ENCODE results near the gene STK33.

The STK33 gene

DNA sequence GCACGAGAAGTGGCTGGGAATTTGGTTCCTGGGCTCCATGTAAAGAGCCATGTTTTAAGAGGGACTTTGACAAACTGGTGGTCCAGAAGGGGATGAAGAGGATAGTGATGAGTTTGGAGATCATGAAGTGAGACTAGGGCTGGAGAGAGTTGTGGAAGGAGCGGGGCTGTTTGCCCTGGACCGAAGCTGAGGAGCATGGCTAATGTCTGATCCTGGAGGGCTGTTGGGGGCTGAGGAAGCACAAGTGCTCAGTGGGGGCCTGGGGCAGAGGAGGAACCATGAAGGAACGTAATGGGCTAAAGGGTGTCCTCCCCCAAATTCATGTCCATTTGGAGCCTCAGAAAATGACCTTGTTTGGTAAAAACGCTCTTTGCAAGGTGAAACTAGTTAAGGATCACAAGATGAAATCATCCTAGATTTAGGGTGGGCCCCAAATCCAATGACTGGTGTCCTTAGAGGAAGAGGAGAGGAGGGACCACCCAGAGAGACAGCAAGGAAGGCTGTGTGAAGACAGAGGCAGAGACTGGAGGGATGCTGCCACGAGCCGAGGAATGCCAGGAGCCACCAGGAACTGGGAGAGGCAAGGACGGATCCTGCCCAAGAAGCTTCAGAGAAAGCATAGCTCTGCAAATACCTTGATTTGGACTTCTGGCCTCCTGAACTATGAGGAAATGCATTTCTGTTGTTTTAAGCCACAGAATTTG lies 223.1 kb downstream of the STK33 start:
- no peak for DNase-seq

DNA sequence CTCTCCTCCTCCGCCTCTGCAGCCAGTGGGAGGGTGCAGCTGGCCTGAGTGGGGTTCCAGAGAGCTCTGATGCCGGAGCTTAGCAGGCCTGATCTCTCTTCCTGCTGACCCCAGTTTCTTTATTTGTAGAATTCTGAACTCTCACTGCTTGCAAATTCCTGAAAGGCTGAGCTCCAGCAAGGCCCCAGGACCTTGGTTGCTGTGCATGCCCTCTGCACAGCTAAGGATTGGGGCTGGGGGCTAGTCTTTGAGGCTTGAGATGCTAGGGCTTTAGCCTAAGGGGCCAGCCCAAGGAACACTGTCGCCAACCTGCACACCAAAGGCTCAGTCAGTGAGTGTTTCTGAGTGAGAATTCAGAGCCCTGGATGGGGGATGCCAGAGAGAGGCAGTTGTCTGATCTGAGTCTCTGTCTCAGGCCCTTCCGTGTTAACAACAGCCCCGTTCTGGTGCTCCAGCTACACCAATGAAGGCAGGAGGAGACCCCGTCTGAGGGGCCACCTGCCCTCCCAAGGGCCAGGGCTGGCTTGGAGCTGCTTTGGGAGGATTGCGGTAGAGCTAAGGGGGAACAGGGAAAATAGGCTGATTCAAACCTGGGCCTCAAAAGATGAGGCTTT lies 224.3 kb downstream of the STK33 start:
- DNase-seq: no peak

DNA sequence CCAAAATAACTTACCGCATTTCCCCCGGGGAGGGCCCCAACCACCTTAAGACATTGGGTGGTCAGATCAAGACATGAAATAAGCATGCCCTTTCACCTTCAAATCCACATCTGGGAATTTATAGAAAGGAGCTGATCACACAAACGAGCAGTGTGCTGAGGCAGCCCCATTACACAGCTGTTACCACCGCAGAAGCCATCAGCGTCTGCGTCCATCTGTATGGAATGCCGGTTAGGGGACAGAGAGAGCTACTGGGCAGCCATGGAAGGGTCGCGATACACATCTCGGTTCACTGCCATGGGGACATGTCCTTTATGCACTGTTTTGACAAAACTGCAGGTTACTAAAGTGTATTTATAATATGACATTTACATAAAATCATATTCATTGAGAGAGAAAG lies 225.3 kb downstream of the STK33 start:
- no peak for DNase-seq

DNA sequence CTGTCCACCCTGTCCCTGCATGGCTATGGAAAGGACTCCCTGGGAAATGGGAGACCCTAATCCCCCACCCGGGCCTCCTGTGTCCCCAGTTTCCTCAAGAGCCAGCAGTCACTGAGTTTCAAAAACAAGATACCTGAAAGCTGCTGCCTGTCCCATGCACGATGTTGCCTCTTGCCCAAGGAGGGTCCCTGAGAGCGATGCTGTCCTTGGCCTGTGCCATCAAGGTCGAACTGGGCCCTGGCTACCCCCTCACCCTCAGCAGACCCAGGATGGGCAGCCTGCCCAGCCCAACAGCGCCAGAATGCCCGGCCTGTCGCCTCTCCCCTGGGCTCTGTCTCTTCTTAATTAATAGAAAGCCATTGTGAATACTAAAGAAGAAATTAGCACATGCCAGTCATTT lies 225.8 kb downstream of the STK33 start:
- DNase-seq: no peak

DNA sequence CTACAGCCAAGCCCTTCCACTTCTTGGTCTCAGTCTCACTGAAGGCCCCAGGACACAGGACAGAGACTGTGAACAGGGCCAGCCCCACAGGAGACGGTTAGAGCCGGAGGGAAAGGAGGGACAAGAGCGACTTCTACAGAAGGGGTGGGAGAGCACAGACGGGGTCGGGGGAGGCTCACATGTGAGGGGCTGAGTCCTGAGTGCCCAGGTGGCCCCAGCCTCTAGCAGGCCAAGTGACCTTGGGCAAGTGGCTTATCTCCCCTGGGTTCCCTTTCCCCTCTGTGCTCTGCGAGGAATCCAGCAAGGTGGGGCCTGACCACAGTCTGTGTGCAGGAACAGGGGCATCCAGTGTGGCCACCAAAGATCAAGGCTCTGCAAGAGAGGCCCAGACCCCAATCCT lies 227.7 kb downstream of the STK33 start:
- no peak for DNase-seq

DNA sequence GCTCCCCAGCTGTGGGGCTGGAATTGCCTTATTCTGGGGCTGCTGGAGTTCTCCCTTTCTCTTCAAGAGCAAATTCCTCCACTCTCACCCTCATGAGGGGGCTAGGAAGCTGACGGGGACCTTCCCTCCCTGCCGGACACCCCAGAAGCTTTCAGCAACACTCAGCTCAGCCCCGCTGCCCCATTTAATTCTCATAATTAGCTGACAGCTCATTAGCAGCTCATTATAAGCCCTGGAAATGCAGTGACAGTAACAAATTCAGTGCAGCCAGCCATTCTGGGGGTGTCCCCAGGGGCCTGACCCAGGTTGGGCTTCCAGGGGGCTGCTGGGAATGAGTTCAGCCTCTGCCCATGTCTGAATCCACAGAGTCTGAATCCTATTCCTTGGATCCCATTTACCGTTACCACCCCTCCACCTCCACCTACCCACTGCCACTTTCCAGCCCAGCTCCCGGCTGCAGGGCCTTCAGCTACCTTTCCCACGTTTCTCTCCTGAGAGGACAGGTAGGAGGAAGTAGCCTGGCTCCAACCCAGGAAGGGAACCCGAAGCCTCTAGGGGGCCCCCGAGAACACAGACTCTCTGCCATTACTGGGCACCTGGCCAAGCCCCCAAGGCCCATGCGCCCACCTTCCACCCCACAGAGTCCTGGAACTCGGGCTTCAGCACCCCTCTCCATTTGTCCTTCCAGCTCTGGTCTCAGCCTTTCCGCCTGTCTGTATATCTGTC lies 228.6 kb downstream of the STK33 start:
- no peak for DNase-seq

DNA sequence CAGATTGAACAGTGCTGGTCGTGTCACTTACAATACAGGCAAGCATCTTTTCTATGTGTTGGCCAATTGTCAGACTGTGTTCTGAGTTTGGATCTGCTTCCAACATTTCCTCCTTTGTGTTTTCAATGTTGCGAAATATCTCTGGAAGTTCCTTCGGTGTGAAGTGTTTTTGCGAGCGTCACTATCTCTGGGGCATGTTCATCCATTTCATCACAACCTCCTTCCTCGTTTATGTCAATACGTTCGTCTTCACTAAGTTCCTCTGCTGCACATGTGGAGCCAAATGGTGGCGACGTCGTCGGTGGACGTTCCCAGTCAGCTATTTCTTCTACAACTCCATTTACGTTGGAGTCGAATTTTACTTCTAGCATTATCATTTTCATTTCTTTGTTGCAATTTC lies 230.1 kb downstream of the STK33 start:
- no peak for DNase-seq

DNA sequence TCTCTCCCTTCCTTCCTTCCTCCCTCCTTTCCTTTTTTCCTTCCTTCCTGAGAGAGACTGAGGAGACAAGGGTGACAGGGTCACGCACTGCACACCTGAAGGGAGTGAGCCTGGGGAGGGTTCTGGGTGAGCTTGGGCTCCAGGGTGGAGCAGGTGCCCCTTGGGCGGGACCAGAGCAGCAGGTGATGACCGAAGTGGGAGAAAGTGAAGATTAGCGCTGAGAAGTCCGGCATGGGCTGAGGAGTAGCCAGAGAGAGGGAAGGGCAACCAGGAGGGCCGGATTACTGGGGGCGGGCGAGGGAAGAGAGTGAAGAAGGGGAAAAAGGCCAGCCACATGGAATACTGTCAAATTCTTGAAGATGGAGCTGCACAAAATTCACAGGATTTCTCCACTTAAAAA lies 231.1 kb downstream of the STK33 start:
- DNase-seq: no peak

DNA sequence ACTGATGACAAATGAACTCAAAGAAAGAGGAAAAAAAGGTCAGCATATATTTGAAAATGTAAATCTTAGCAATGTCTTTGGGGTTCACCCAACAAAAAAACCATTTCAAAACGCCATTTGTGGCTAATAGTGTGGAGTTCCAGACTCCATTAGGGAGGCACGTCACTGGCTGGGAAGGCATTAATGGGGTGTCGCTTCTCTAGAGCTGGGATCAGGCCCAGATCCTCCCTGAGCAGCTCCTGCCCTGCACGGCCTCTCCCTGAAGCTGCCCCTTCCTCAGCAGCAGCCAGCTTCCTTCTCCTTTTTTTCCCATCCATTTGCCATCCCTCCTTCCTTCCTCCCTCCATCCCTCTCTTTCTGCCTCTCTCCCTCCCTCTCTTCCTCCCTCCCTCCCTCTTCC lies 231.5 kb downstream of the STK33 start:
- DNase-seq: no peak

DNA sequence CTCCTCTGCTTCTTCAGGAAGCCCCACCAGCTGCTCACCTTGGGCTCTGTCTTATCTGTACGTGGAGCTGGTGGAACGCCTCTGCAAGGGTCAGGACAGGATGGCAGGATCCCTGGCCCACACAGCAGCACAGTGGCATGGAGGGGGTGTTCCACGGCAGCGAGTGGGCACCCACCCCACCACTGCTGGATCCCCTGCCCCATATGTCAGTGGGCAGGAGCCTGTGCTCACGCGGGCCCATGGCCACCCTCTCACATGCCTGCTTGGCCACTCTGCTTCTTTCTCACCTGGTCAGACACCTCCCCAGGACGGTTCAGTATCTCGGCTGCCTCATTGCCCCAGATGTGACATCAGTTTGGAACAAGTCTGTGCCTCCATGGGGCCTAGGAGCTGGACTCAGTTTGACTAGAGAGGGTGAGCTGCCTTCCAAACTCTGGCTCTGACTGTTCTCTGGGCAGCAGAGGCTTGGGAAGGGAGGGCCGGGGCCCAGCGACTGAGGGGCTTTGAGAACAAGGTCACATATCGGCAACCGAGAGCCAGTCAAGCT lies 232.3 kb downstream of the STK33 start:
- no peak for DNase-seq

DNA sequence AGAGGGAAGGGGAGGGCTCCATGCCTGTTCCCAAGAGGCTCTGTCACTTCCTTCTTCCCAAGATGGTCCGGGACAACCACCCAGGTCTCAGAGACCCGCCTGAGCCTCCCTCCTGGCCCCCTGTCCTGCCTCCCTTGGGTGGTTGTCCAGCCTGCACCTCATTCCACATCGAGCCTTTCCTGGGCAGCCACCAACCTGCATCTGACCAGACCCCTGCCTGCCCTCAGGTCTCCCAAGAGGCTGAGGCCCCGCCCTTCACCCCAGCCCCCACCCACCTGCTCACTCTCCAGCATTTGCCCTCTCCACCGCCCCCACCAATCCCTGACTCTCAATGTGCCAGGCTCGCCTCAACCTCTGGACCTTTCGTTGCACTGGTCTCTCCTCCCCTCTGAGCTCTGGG lies 232.8 kb downstream of the STK33 start:
- DNase-seq: no peak

DNA sequence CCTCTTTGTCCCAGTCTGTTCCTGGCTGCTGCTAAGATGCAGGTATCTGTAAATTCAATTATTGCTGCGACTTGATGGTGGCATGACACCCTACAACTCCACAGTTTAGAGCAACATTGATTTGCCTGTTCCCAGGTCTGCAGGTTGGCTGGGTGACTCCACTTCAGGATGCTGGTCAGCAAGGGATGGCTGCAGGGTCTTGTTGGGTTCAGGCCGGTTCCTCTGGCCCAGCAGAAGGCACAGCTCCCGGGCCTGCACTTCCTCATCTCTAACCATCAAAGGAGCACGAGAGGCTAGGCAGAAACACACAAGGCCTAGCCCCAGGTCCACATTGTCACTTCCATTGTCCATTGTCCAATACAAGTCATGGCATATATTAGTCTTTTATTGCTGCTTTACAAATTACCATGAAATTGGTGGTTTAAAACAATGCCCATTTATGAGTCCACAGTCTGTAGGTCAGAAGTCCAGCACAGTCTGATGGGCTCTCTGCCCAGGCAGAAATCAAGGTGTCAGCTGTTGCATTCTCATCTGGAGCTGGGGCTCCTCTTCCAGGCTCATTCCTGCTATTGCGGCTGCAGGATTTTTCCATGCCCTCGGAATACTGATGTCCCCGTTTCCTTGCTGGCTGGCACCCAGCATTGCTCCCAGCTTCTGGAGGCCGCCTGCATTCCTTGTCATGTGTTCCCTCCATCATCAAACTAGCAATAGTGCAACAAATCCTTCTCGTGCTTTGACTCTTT lies 233.8 kb downstream of the STK33 start:
- DNase-seq: no peak

DNA sequence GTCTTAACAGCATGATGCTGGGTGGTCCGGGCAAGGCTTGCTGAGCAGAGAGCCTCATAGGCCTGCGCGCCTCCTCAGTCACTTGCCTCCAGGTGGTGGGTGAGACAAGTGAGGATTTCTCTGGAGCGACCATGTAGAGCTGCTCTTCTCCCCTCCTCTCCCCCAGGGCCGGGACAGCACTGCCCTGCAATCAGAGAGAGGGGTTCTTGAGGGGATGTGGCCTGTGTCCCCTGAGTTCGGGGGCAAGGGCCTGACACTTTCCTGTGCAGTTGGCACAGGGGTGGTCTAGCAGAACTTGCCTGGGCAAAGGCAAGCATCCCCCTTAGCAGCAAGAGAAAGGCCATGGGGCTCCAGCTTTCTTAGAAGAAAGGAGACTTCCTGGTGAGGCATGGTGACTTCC lies 234.5 kb downstream of the STK33 start:
- DNase-seq: no peak

DNA sequence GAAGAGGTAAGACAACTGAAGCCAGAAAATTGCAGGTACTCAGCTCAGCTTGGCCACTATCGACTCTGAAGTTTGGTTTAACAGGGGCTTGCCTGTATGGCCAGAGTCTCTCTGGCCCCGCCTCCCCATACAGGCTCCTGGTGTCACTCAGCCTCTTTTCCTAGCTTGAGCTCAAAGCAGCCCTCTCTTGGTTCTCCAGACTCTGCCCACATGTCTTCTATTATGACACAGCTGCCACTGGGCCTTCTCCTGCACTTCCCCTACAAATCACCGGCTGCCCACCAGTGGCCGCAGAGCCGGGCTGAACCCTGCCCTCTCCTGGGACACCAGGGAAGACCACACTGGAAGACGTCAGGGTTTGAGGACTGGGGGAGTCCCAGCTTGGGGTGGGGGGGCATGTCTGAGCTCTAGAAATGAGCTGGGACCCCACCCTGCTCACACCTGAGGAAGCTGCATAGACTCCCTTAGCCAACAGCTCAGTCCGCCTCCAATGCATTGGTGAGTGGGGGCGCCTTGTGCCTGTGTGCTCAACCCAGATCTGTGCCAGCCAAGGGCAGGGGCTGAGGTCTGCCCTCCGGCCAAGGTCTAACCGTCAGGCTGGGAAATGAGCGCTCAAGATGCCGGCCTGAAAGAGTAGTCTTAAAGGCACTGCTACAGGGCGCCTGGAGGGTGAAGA lies 236.0 kb downstream of the STK33 start:
- DNase-seq: no peak

DNA sequence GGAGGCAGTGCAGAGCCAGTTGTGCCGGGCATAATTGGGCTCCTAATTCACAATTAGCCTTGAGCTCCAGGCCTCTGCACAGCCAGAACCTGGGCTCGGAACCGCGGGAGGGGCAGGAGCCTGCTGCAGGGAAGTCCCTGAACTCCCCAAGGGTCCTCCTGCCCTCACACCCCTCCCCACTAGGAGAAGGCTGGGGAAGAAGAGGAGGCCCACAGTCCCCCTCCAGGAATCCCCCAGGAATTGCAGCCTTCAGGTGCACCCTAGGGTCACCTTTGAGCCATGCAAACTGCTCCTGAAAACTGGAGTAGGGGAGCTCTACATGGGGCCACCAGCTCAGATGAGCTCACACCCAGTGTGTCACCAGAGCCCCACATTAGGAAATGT lies 236.5 kb downstream of the STK33 start:
- DNase-seq: no peak

DNA sequence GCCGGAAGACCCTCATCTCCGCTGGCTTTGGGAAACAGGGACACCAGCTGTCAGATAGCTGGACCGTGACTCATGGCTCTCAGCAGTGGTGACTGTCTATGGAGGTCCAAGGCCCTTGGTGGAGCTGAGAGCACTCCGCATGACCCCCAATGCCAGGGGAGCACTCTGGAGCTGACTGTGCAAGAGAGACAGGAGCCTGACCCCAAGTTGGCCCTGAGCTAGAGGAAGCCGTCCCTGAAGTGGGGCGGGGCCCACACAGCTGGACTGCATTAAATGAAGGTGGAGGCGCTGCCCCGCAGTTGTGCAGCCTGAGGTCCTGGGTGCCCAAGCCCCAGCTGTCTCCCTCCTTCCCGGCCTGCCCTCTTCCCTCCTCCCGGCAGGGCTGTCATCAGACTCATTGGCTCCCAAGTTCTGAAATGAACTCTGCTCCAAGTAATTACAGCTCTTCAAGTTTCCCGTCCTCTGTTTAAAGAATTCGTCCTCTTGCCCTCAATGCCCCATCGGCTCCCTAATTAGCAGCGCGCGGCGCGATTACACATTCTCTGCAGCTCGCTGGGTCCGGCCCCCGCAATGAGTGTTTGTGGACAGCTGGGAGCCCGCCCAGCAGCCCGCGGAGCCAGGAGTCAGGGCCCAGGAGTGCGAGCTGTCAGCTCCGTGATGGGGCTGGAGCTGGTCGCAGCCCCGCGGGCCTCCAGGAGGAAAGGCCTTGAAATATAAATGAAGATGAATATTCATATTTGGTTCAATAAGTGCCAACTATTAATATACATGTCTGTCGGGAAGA lies 237.1 kb downstream of the STK33 start:
- DNase-seq: no peak

DNA sequence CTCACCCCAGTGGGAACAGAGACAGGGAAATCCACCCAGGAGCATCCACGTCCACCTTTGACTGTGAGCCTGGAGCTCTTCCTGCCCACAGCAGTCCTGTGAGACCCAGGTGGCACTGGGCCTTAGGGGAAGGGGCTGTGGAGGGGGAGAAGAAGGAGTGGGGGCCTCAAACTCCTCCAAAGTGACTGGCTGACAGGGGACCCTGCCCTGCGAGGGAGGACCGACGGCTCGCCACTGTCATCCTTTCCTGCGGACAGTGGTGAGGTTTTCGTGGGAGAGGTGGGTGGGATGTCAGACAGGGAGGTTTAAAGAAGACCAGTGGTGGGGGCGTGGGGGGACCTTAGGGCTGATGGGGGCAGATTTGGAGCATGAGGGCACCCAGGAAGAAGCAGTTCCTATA lies 237.8 kb downstream of the STK33 start:
- DNase-seq: no peak

DNA sequence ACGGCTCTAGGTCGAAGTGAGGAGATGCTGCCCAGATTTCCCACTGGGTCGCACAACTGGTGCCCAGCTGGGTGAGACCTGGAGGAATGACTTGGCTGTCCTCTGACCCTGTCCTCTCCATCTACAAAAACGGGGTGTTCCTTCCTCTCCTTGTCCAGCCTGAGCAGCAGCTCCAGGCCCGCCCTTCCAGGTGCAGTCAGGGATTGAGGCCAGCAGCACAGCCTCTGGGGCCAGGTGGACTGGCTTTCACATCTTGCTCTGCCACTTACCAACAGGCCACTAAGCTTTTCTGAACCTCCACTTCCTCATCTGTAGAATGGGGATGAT lies 238.6 kb downstream of the STK33 start:
- no peak for DNase-seq

DNA sequence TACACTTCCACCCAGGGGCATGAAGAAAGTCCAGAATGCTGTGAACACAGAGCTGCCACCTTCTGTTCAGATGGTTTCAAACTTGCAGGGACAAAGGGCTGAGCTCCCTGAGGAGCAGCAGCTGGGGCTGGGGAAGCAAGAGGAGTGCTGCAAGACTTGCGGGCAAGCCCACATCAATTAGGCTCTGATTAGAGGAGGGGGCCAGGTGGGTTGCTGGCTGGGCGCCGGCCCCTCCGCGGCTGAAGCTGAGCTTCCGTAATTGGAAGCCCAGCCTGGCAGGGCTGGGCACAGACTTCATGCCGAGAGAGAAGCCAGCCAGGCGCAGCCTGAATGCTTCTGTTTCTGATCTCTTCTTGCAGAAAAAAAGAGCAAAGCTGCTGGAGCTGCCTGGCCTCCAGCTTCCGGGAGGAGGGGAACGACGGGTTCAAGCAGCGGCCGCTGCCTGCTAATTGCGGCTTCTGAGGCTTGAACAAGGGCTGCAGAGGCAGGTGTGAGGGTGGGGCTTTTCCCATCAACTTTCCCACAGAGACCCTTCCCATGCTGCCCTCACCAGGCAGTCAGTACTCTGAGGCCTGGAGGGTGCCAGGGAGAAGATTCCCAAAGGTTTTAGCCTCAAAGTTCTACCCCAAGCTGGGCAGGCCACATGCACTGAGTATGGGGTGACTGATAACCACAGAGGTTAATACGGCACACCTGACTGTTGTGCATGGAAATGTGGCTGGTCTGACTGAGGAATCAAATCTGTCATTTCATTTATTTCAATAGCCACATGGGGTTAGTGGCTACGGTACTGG lies 239.2 kb downstream of the STK33 start:
- DNase-seq: no peak

DNA sequence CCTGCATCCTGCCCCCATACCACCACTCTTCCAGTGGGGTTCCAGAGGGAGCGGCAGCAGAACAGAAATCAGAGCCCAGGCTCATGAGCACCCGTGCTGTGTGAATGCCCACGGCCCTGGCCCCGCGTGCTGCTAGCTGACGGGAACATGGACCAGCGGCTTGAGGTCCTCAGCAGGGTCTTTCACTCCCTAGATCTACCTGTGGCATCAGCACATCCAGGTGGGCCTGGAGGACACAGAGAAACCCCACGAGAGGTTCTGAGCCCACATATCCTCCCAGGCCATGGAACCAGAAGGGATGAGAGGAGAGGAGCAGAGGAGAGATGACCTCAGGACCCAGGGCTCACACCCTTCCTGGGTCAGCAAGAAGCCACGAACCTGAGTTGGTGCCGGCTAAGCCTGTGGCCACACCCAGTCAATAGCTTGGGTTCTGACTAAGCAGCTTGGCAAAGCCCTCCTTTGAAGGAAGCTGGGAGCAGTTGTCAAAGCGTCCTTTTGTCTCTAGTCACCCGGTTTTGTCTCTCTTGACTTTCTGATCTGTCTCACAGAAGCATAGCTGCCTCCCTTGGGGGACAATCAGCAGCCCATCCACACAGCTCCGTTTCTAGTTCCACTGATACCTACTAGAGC lies 241.0 kb downstream of the STK33 start:
- DNase-seq: no peak

Data from activated CD4-positive, CD25-positive, alpha-beta regulatory T cell (primary cell).